HCT116 (cell line): ENCODE results near the gene GPNMB.

Experiments used
- CTCF ChIP-seq, 3 experiments: fragments of 200-600 bp in 1 of 3; sonication (generic) in 1 of 3; IDR thresholded peaks in 2 of 3; conservative IDR thresholded peaks in 1 of 3; 2 replicates each; pipeline ENCODE4 v1.5.1; 2012 to 2017; ENCODE audit warnings: low read depth in 2 of 3, low read length in 2 of 3, antibody characterized with exemption in 1 of 3, borderline replicate concordance in 1 of 3, control low read depth in 1 of 3, mild to moderate bottlenecking in 1 of 3, mixed read lengths in 1 of 3, mixed run types in 1 of 3, moderate library complexity in 1 of 3; ENCODE audit not compliant: insufficient read depth in 1 of 3
- ZNF274 ChIP-seq: fragments of 200-500 bp; sonication (Bioruptor generic); IDR thresholded peaks from 2 replicates; pipeline ENCODE4 v1.6.1; 2014; ENCODE audit warnings: mild to moderate bottlenecking, low read depth, low read length, inconsistent platforms

- TF ChIP-seq ZNF274: no peak
- TF ChIP-seq CTCF (IDR thresholded peaks at IDR 0.05 in 2 of 3, conservative IDR thresholded peaks at IDR 0.05 in 1 of 3; ENCODE audit: borderline replicate concordance in 1 of 3, insufficient read depth in 1 of 3, low read depth in 2 of 3, low read length in 2 of 3): no peak
Measured at GRCh38 chr7:23216021-23216420, 30.6 kb upstream of the GPNMB start.
